ENCODE results near the gene NYAP2. TPM values are rescaled to one million over a fixed set of nuclear protein-coding genes. Genes with fewer than 3 reads are reported as not detected.

NYAP2 gene
- polyA plus RNA-seq, 6 donors from 2014 or later: not detected

GRCh38 chr2:225694664-225695063 is 295.2 kb downstream of the NYAP2 start:
- peaks cover 0 to 4% (median 0%) of the 10 kb centered on the region in 3 donors for H3K27me3 Mint-ChIP-seq
- H3K4me1 Mint-ChIP-seq: no peaks in the 10 kb centered on the region
- H3K9me3 Mint-ChIP-seq: no peaks in the 10 kb centered on the region
- H3K4me3 Mint-ChIP-seq: no peak overlapping the region
- no peak overlapping the region for H3K27ac Mint-ChIP-seq
- DNase-seq: no peak
- ATAC-seq (ENCODE audit: low read depth in 2 of 2): no peak
- no peaks in the 10 kb centered on the region for H3K36me3 Mint-ChIP-seq

- ATAC-seq (ENCODE audit: low read depth in 2 of 2) (no peak), DNase-seq (no peak)
- H3K4me1 Mint-ChIP-seq: no peaks in the 10 kb centered on the region
- H3K27ac Mint-ChIP-seq: no peak overlapping the region
- no peak overlapping the region for H3K4me3 Mint-ChIP-seq
- H3K9me3 Mint-ChIP-seq: peaks cover 0 to 2% (median 0%) of the 10 kb centered on the region in 7 donors
- peaks cover 0 to 4% (median 0%) of the 10 kb centered on the region in 3 donors for H3K27me3 Mint-ChIP-seq
- H3K36me3 Mint-ChIP-seq: no peaks in the 10 kb centered on the region
Measured at GRCh38 chr2:225697936-225698335, 298.4 kb downstream of the NYAP2 start.
